Epithelial cell of esophagus (primary cell): ENCODE results near the gene TIAM1.

ENCODE experiments used
- DNase-seq: peaks from one replicate; pipeline ENCODE4 v3.0.0; 2010; ENCODE audit warnings: low read depth
- H3K4me3 ChIP-seq: 2 replicates; pipeline ENCODE4 v1.5.1; 2011; ENCODE audit warnings: mild to moderate bottlenecking, low read length, control low read depth
- CTCF ChIP-seq: IDR thresholded peaks from 2 replicates; pipeline ENCODE4 v1.5.1; 2011; ENCODE audit warnings: low read depth, mild to moderate bottlenecking, low read length, control low read depth, inconsistent platforms; ENCODE audit not compliant: insufficient read depth; ENCODE audit errors: missing control alignments

The TIAM1 gene

DNA sequence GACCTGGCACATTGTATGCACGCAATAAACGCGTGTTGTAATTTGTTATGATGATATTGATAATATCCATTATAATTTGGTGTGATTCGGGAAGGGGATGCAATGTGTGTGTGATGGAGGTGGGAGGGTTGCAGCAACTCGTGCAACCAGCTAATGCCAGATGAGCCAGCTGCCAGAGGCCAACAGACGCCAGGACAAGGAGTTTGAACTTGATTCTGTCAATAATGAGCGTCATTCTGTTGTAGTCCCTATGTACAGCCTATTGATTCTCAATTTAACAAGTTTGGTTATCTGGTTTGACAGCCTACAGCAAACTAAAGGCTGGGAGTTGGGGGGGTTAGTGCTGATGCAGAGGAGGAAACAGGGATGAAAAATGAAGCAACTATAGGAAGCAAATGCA lies 35.5 kb downstream of the TIAM1 start:
- no peak overlapping the region for H3K4me3 ChIP-seq
- no peak for TF ChIP-seq CTCF
- no peak for DNase-seq

DNA sequence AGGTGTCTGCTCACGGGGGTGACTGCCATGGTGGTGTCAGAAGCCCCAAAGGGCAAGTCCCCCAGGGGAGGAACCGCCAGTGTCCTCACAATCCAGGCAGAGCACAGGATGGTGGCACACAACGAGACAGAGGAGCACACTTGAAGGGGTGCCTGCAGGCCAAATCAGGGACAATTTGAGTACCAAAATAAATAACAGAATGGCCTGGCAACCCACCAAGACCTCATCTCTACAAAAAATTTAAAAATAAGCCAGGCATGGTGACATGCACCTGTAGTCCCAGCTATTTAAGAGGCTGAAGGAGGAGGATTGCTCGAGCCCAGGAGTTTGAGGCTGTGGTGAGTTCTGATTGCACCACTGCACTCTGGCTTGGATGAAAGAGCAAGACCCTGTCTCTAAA lies 38.2 kb downstream of the TIAM1 start:
- no peak overlapping the region for H3K4me3 ChIP-seq
- no peak for TF ChIP-seq CTCF
- DNase-seq: no peak

GRCh38 chr21:31299291-31300147 lies 44.5 kb downstream of the TIAM1 start:
- no peak overlapping the region for H3K4me3 ChIP-seq
- no peak for TF ChIP-seq CTCF
- DNase-seq: peak; percentile 83

DNA sequence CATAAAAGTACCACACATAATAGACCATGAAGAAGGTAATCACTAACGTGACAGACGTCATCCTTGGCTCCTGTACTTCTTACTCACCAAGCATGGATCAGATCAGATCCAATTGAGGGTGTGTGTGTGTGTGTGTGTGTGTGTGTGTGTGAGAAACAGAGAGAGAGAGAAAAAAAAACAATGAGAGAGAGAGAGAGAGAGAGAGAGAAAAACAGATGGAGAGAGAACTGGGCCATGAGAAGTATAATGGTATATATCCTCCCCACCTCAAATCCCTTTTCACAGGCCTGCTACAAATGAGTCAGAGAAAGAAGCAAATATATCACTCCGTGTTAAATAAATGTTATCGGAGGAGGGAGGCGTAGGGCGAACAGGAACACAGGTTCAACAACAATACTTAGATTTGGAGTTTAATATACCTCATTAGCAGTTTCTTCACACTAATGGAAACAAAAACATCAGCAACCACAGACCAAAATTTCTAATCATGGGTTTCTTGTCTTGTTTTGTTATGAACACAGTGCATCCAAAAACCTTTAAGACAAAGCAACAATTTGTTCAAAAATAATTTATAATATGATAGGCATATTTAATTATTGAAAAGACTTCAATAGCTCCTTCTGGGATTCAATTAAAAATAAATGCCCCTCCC lies 45.3 kb downstream of the TIAM1 start:
- peak; percentile 63 for DNase-seq
- TF ChIP-seq CTCF: no peak
- no peak overlapping the region for H3K4me3 ChIP-seq

DNA sequence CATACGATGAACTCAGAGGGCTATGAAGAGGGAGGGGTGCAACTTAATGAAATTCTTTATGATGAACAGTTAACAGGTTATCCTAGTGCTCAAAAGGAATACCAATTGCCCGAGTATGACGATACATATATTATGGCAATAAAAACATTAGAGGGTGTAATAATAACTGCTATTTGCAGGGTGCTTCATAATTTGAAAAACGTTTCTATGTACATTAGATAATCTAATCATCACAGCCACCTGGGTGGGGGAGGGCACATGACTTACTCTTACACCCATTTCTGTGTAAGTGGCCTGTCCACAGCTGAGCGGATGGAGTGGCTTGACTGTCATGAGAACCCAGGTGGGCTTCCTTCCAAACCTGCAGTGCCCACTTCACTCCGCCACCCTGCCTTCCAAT lies 46.3 kb downstream of the TIAM1 start:
- DNase-seq: no peak
- no peak overlapping the region for H3K4me3 ChIP-seq
- TF ChIP-seq CTCF: no peak

DNA sequence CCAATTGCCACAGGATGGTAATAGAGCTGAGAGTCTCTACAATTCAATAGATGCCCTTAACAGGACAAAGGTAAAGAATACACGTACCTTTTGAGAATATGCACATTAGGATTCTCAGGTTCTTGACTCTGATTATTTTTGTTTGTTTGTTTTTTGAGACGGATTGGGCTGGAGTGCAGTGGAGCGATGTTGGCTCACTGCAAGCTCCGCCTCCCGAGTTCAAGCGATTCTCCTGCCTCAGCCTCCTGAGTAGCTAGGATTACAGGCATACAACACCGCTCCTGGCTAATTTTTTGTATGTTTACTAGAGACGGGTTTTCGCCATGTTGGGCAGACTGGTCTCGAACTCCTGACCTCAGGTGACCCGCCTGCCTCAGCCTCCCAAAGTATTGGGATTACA lies 48.4 kb downstream of the TIAM1 start:
- DNase-seq: no peak
- TF ChIP-seq CTCF: no peak
- no peak overlapping the region for H3K4me3 ChIP-seq
